ENCODE measurements around the gene DOK7.

DNA sequence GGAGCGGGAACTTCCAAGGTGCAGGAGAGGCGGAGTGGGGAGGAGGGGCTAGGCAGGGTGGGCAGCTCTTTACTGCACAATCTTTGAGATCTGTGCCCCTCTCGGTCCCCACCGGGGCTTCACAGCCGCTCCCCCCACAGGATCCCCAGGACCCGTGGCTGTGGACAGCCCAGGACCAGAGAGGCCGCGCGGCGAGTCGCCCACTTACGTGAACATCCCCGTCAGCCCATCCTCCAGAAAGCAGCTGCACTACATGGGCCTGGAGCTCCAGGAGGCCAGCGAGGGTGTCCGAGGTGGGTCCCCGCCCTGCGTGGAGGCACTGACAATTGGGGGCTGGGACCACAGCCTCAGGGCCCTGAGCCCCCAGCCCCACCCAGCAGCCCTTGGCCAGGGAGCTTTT lies 37.0 kb downstream of the DOK7 start:
- TF ChIP-seq, protein P1, sequence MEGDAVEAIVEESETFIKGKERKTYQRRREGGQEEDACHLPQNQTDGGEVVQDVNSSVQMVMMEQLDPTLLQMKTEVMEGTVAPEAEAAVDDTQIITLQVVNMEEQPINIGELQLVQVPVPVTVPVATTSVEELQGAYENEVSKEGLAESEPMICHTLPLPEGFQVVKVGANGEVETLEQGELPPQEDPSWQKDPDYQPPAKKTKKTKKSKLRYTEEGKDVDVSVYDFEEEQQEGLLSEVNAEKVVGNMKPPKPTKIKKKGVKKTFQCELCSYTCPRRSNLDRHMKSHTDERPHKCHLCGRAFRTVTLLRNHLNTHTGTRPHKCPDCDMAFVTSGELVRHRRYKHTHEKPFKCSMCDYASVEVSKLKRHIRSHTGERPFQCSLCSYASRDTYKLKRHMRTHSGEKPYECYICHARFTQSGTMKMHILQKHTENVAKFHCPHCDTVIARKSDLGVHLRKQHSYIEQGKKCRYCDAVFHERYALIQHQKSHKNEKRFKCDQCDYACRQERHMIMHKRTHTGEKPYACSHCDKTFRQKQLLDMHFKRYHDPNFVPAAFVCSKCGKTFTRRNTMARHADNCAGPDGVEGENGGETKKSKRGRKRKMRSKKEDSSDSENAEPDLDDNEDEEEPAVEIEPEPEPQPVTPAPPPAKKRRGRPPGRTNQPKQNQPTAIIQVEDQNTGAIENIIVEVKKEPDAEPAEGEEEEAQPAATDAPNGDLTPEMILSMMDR (IDR thresholded peaks at IDR 0.05), result no peak
- TF ChIP-seq POLR2A (IDR thresholded peaks at IDR 0.05), result no peak

Measured in Peyer's patch (tissue), 4 donors.